ENCODE measurements around the gene DDIAS. TPM values are rescaled to one million over a fixed set of nuclear protein-coding genes. Genes with fewer than 3 reads are reported as not detected.
A peak's percentile ranks its signal among the peaks of the same experiment; 100 is the strongest.
"Not testable (repeated sequence)": the region's sequence is repeated elsewhere in the genome, so short reads cannot be mapped to it uniquely, and the experiment has no call there.

DDIAS gene
- total RNA-seq, 3 donors from 2014 or later: 0.87 to 4.4 (median 1.2) TPM

DNA sequence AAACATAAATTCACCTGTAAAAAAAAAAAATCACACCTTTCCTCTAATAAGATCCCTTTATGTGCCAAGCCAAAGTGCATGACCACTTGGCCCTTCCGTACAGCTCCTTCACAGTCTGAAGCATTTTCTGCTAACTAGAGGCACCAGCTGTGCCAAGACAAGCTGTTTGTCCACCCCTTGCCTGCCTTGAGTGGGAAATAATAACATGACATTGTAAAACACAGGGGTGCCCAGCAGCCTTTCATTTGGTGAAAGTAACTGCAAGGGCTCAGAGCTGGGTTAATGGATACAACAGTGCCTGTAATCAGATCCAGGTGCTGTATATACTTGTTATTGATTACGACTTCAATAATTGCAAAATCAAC lies 59.2 kb downstream of the DDIAS start:
- TF ChIP-seq, protein P1, sequence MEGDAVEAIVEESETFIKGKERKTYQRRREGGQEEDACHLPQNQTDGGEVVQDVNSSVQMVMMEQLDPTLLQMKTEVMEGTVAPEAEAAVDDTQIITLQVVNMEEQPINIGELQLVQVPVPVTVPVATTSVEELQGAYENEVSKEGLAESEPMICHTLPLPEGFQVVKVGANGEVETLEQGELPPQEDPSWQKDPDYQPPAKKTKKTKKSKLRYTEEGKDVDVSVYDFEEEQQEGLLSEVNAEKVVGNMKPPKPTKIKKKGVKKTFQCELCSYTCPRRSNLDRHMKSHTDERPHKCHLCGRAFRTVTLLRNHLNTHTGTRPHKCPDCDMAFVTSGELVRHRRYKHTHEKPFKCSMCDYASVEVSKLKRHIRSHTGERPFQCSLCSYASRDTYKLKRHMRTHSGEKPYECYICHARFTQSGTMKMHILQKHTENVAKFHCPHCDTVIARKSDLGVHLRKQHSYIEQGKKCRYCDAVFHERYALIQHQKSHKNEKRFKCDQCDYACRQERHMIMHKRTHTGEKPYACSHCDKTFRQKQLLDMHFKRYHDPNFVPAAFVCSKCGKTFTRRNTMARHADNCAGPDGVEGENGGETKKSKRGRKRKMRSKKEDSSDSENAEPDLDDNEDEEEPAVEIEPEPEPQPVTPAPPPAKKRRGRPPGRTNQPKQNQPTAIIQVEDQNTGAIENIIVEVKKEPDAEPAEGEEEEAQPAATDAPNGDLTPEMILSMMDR (IDR thresholded peaks at IDR 0.05): no peak
- H3K4me3 ChIP-seq: no peak overlapping the region
- H3K9me3 ChIP-seq: no peaks in the 10 kb centered on the region
- no peaks in the 10 kb centered on the region for H3K36me3 ChIP-seq (ENCODE audit: low read depth)
- H3K4me1 ChIP-seq (ENCODE audit: low read depth): no peaks in the 10 kb centered on the region
- DNase-seq (no peak), ATAC-seq (no peak)
- intact Hi-C loops (cut with DNase I, micrococcal nuclease): no loop called here

DNA sequence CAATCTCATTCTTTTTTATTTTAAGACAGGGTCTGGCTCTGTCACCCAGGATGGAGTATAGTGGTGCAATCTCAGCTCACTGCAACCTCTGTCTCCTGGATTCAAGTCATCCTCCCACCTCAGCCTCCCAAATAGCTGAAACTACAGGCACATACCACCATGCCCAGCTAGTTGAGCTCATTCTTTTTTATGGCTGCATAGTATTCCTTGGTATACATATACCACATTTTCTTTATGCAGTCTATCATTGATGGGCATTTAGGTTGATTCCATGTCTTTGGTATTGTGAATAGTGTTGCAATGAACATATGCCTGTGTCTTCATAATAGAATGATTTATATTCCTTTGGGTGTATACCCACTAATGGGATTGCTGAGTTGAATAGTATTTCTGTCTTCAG lies 60.5 kb downstream of the DDIAS start:
- ATAC-seq; H3K4me1 ChIP-seq (ENCODE audit: low read depth); H3K9me3 ChIP-seq; DNase-seq; H3K4me3 ChIP-seq; intact Hi-C loops (cut with DNase I, micrococcal nuclease); H3K36me3 ChIP-seq (ENCODE audit: low read depth): not testable (repeated sequence)

DNA sequence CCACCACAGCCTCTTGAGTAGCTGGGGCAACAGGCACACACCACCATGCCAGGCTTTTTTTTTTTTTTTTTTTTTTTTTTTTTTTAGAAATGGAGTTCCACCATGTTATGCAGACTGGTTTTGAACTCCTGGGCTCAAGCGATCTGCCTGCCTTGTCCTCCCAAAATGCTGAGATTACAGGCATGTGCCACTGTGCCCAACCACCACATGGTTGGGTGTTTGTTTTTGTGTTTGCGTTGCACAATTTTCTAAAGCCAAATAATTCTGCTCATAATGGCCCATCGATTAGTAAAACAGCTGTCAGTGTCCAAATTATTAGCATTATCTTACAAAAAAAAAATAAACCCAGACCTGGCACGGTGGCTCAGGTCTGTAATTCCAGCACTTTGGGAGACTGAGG lies 65.8 kb downstream of the DDIAS start:
- ATAC-seq: no peak
- DNase-seq: no peak
- intact Hi-C loops (cut with DNase I, micrococcal nuclease): no loop called here
- TF ChIP-seq, protein P1 (IDR thresholded peaks at IDR 0.05): no peak
- Histone ChIP-seq H3K9me3 (no peaks in the 10 kb centered on the region), H3K4me1 (ENCODE audit: low read depth) (no peaks in the 10 kb centered on the region), H3K36me3 (ENCODE audit: low read depth) (no peaks in the 10 kb centered on the region), H3K4me3 (no peak overlapping the region)

DNA sequence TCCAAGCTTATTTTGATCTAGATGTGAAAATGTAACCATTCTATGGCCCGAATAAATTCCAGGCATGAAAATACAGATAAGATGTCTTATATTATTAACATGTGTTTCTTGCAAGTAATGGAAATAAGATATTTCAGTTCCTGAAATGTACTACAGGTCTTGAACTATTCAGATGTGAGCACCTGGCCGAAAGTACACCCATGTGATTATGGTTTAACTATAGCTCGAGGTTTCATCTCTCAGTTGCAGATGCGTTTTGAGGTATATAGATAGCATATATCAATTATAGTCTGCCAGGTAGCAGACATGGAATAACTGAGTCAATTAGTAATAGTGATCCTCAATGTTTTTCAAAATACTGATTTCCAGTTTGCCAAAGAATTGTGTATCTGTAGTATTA lies 68.3 kb downstream of the DDIAS start:
- TF ChIP-seq, protein P1 (IDR thresholded peaks at IDR 0.05): no peak
- no peaks in the 10 kb centered on the region for H3K4me1 ChIP-seq (ENCODE audit: low read depth)
- H3K4me3 ChIP-seq: no peak overlapping the region
- H3K9me3 ChIP-seq: no peaks in the 10 kb centered on the region
- ATAC-seq (peak; percentile 48), DNase-seq (no peak)
- no peaks in the 10 kb centered on the region for H3K36me3 ChIP-seq (ENCODE audit: low read depth)
- intact Hi-C loops (cut with DNase I, micrococcal nuclease): no loop called here

DNA sequence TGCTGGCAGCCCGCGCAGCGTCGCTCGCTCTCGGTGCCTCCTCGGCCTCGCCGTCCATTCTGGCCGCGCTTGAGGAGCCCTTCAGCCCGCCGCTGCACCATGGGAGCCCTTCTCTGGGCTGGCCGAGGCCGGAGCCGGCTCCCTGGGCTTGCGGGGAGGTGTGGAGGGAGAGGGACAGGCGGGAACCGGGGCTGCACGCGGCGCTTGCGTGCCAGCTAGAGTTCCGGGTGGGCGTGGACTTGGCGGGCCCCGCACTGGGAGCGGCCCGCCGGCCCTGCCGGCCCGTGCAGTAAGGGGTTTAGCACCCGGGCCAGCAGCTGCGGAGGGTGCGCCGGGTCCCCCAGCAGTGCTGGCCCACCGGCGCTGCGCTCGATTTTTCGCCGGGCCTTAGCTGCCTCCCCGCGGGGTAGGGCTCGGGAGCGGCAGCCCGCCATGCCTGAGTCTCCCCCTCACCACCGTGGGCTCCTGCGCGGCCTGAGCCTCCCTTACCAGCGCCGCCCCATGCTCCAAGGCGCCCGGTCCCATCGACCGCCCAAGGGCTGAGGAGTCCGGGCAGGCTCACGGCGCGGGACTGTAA lies 69.1 kb downstream of the DDIAS start:
- H3K4me3 ChIP-seq; H3K9me3 ChIP-seq; H3K4me1 ChIP-seq (ENCODE audit: low read depth); ATAC-seq; intact Hi-C loops (cut with DNase I, micrococcal nuclease); H3K36me3 ChIP-seq (ENCODE audit: low read depth): not testable (repeated sequence)
- DNase-seq: peak in 1 of 3 donors; percentile 35

DNA sequence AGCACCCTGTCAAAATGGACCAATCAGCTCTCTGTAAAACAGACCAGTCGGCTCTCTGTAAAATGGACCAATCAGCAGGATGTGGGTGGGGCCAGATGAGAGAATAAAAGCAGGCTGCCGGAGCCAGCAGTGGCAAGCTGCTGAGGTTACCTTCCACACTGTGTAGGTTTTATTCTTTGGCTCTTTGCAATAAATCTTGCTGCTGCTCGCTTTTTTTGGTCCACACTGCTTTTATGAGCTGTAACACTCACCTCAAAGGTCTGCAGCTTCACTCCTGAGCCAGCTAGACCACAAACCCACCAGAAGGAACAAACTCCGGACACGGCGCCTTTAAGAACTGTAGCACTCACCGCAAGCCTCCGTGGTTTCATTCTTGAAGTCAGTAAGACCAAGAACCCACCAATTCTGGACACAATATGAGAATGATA lies 70.0 kb downstream of the DDIAS start:
- ATAC-seq (peak; percentile 35), DNase-seq (peak in 1 of 3 donors; percentile 36)
- H3K36me3 ChIP-seq (ENCODE audit: low read depth); H3K9me3 ChIP-seq; intact Hi-C loops (cut with DNase I, micrococcal nuclease); H3K4me1 ChIP-seq (ENCODE audit: low read depth); H3K4me3 ChIP-seq: not testable (repeated sequence)

DNA sequence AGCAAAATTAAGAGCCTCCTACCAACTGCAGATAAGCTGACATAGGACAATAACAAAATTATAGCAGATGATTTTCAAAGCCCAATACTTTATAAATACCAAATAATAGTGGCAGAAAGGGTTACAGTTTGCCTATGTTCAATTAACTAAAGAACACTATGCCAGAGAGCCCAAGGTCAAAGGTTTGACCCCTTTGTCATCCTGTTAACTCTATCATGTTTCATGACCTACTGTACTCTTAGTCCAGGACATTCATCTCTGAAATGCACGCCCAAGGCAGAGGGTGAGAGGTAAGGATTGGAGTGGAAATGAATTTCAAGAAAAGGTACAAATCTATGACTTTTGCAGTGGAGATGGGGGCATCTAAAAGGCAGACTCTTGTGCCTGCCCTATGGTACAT lies 70.6 kb downstream of the DDIAS start:
- DNase-seq: no peak
- no peak overlapping the region for H3K4me3 ChIP-seq
- ATAC-seq: no peak
- intact Hi-C loops (cut with DNase I, micrococcal nuclease): no loop called here
- TF ChIP-seq, protein P1 (IDR thresholded peaks at IDR 0.05): no peak
- no peaks in the 10 kb centered on the region for H3K4me1 ChIP-seq (ENCODE audit: low read depth)
- H3K36me3 ChIP-seq (ENCODE audit: low read depth): no peaks in the 10 kb centered on the region
- H3K9me3 ChIP-seq: no peaks in the 10 kb centered on the region

Measured in mucosa of descending colon (tissue), 3 donors.